ENCODE data around the gene USP17L5.
"Not testable (repeated sequence)": the region's sequence is repeated elsewhere in the genome, so short reads cannot be mapped to it uniquely, and the experiment has no call there.

Gene USP17L5, protein sequence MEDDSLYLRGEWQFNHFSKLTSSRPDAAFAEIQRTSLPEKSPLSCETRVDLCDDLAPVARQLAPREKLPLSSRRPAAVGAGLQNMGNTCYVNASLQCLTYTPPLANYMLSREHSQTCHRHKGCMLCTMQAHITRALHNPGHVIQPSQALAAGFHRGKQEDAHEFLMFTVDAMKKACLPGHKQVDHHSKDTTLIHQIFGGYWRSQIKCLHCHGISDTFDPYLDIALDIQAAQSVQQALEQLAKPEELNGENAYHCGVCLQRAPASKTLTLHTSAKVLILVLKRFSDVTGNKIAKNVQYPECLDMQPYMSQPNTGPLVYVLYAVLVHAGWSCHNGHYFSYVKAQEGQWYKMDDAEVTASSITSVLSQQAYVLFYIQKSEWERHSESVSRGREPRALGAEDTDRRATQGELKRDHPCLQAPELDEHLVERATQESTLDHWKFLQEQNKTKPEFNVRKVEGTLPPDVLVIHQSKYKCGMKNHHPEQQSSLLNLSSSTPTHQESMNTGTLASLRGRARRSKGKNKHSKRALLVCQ

DNA sequence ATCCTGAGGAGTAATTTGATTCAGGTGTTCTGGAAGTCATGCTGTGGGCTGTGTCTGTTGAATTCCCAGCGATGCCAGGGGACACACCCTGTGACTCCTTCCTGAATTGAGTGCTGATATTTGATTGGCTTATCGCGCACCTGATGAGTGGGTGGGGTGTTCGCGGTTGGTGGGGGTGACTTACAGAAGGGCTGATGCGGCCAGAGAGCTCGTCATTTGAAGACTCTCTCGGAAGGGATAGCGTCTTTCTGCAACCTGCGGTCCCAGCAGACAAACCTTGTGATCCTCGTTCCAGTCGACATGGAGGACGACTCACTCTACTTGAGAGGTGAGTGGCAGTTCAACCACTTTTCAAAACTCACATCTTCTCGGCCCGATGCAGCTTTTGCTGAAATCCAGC, at the start of gene USP17L5:
TSS of gene USP17L5 (plus strand) at position 301 of the 400 bp plus-strand sequence. CDS start at position 301, 0 bp downstream.
- H3K9ac ChIP-seq (ENCODE audit: insufficient read length); H3K9me3 ChIP-seq (ENCODE audit: low read depth, low read length); H3K27ac ChIP-seq; DNase-seq (ENCODE audit: low read depth, low spot score); H3K4me3 ChIP-seq; H3K36me3 ChIP-seq (ENCODE audit: insufficient read depth, low read length): not testable (repeated sequence)

- H3K36me3 ChIP-seq (ENCODE audit: insufficient read depth, low read length); H3K9me3 ChIP-seq (ENCODE audit: low read depth, low read length); DNase-seq (ENCODE audit: low read depth, low spot score); H3K4me3 ChIP-seq; H3K27ac ChIP-seq; H3K9ac ChIP-seq (ENCODE audit: insufficient read length): not testable (repeated sequence)
Observed at GRCh38 chr4:9324191-9324590, 15.0 kb upstream of the USP17L5 start.

DNA sequence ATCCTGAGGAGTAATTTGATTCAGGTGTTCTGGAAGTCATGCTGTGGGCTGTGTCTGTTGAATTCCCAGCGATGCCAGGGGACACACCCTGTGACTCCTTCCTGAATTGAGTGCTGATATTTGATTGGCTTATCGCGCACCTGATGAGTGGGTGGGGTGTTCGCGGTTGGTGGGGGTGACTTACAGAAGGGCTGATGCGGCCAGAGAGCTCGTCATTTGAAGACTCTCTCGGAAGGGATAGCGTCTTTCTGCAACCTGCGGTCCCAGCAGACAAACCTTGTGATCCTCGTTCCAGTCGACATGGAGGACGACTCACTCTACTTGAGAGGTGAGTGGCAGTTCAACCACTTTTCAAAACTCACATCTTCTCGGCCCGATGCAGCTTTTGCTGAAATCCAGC, 14.3 kb upstream of the USP17L5 start, which contains the start of gene USP17L24:
TSS of gene USP17L24 (plus strand) at position 301 of the 400 bp plus-strand sequence. CDS start at position 301, 0 bp downstream.
- not testable (repeated sequence) for H3K27ac ChIP-seq; H3K9me3 ChIP-seq (ENCODE audit: low read depth, low read length); H3K9ac ChIP-seq (ENCODE audit: insufficient read length); H3K4me3 ChIP-seq; DNase-seq (ENCODE audit: low read depth, low spot score); H3K36me3 ChIP-seq (ENCODE audit: insufficient read depth, low read length)

- not testable (repeated sequence) for H3K9ac ChIP-seq (ENCODE audit: insufficient read length); H3K4me3 ChIP-seq; DNase-seq (ENCODE audit: low read depth, low spot score); H3K27ac ChIP-seq; H3K9me3 ChIP-seq (ENCODE audit: low read depth, low read length); H3K36me3 ChIP-seq (ENCODE audit: insufficient read depth, low read length)
Observed at GRCh38 chr4:9329611-9330010, 9.6 kb upstream of the USP17L5 start, which contains the start of gene USP17L25. USP17L25 (plus strand) TSS chr4:9329911; CDS start chr4:9329911, 0 bp downstream.

GRCh38 chr4:9334358-9334757, 4.8 kb upstream of the USP17L5 start, which contains the start of gene USP17L26:
USP17L26 (plus strand) TSS chr4:9334658; CDS start chr4:9334658, 0 bp downstream.
- not testable (repeated sequence) for H3K4me3 ChIP-seq; H3K36me3 ChIP-seq (ENCODE audit: insufficient read depth, low read length); H3K9ac ChIP-seq (ENCODE audit: insufficient read length); DNase-seq (ENCODE audit: low read depth, low spot score); H3K9me3 ChIP-seq (ENCODE audit: low read depth, low read length); H3K27ac ChIP-seq

DNA sequence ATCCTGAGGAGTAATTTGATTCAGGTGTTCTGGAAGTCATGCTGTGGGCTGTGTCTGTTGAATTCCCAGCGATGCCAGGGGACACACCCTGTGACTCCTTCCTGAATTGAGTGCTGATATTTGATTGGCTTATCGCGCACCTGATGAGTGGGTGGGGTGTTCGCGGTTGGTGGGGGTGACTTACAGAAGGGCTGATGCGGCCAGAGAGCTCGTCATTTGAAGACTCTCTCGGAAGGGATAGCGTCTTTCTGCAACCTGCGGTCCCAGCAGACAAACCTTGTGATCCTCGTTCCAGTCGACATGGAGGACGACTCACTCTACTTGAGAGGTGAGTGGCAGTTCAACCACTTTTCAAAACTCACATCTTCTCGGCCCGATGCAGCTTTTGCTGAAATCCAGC, 4.6 kb downstream of the USP17L5 start, which contains the start of gene USP17L27:
TSS of gene USP17L27 (plus strand) at position 301 of the 400 bp plus-strand sequence. CDS start at position 301, 0 bp downstream.
- not testable (repeated sequence) for H3K27ac ChIP-seq; DNase-seq (ENCODE audit: low read depth, low spot score); H3K36me3 ChIP-seq (ENCODE audit: insufficient read depth, low read length); H3K9me3 ChIP-seq (ENCODE audit: low read depth, low read length); H3K9ac ChIP-seq (ENCODE audit: insufficient read length); H3K4me3 ChIP-seq

DNA sequence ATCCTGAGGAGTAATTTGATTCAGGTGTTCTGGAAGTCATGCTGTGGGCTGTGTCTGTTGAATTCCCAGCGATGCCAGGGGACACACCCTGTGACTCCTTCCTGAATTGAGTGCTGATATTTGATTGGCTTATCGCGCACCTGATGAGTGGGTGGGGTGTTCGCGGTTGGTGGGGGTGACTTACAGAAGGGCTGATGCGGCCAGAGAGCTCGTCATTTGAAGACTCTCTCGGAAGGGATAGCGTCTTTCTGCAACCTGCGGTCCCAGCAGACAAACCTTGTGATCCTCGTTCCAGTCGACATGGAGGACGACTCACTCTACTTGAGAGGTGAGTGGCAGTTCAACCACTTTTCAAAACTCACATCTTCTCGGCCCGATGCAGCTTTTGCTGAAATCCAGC, 9.4 kb downstream of the USP17L5 start, which contains the start of gene USP17L28:
TSS of gene USP17L28 (plus strand) at position 301 of the 400 bp plus-strand sequence. CDS start at position 301, 0 bp downstream.
- not testable (repeated sequence) for H3K9ac ChIP-seq (ENCODE audit: insufficient read length); H3K27ac ChIP-seq; H3K9me3 ChIP-seq (ENCODE audit: low read depth, low read length); H3K4me3 ChIP-seq; DNase-seq (ENCODE audit: low read depth, low spot score); H3K36me3 ChIP-seq (ENCODE audit: insufficient read depth, low read length)

DNA sequence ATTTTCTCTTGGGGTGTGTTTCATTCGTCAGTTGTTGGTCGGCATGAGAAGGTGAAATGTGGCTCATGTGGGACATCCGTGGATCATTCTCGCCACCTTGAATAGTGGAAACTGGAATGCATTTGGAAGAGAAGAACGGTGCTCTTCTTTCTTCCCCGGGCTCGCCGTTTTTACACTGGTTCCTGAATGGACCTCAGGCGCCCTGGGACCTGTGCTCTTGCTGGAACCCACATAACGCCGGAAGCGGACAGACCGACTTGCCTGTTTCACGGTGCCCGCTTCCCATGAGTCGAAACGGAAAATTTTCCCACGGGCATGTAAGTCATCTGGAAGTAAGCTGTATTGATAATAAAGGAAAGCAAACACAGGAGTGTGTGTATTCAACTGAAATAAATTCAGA, 11.7 kb downstream of the USP17L5 start:
- not testable (repeated sequence) for H3K36me3 ChIP-seq (ENCODE audit: insufficient read depth, low read length); H3K9ac ChIP-seq (ENCODE audit: insufficient read length); H3K9me3 ChIP-seq (ENCODE audit: low read depth, low read length); H3K27ac ChIP-seq; H3K4me3 ChIP-seq; DNase-seq (ENCODE audit: low read depth, low spot score)

DNA sequence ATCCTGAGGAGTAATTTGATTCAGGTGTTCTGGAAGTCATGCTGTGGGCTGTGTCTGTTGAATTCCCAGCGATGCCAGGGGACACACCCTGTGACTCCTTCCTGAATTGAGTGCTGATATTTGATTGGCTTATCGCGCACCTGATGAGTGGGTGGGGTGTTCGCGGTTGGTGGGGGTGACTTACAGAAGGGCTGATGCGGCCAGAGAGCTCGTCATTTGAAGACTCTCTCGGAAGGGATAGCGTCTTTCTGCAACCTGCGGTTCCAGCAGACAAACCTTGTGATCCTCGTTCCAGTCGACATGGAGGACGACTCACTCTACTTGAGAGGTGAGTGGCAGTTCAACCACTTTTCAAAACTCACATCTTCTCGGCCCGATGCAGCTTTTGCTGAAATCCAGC, 14.1 kb downstream of the USP17L5 start, which contains the start of gene USP17L29:
TSS of gene USP17L29 (plus strand) at position 301 of the 400 bp plus-strand sequence. CDS start at position 301, 0 bp downstream.
- not testable (repeated sequence) for H3K36me3 ChIP-seq (ENCODE audit: insufficient read depth, low read length); H3K9me3 ChIP-seq (ENCODE audit: low read depth, low read length); H3K4me3 ChIP-seq; DNase-seq (ENCODE audit: low read depth, low spot score); H3K9ac ChIP-seq (ENCODE audit: insufficient read length); H3K27ac ChIP-seq

- not testable (repeated sequence) for DNase-seq (ENCODE audit: low read depth, low spot score); H3K4me3 ChIP-seq; H3K9ac ChIP-seq (ENCODE audit: insufficient read length); H3K36me3 ChIP-seq (ENCODE audit: insufficient read depth, low read length); H3K27ac ChIP-seq; H3K9me3 ChIP-seq (ENCODE audit: low read depth, low read length)
Observed at GRCh38 chr4:9362829-9363228, 23.6 kb downstream of the USP17L5 start, which contains the start of gene USP17L30. USP17L30 (plus strand) TSS chr4:9363129; CDS start chr4:9363129, 0 bp downstream.

GRCh38 chr4:9379881-9380280, 40.7 kb downstream of the USP17L5 start:
- H3K36me3 ChIP-seq (ENCODE audit: insufficient read depth, low read length); H3K4me3 ChIP-seq; H3K9ac ChIP-seq (ENCODE audit: insufficient read length); DNase-seq (ENCODE audit: low read depth, low spot score); H3K27ac ChIP-seq; H3K9me3 ChIP-seq (ENCODE audit: low read depth, low read length): not testable (repeated sequence)

DNA sequence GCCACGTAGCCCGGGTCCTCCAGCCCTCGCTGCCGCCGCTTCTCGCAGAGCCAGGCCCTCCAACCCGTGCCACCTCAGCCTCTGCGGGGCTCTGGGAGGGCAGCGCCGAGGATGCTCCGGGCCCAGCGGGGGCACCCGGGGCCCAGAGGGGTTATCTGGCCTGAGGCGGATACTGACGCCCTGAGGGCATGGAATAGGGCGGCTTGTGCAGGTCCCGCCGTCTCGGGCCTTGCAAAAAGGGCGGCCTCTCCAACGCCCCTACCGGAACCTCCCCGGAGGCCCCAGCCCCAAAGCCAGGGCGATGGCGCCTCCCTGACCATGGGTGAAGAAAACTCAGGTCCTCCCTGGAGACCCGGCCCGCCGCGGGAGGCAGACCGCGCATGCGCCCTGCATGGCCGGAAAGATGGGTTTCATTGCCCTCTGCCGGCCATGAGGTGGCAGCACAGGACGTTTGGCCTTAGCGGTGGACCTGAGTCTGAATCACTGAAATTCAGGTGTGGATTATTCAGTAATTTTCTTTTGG, 41.9 kb downstream of the USP17L5 start:
- H3K9me3 ChIP-seq (ENCODE audit: low read depth, low read length); H3K4me3 ChIP-seq; H3K9ac ChIP-seq (ENCODE audit: insufficient read length); H3K27ac ChIP-seq; H3K36me3 ChIP-seq (ENCODE audit: insufficient read depth, low read length); DNase-seq (ENCODE audit: low read depth, low spot score): not testable (repeated sequence)
